ENCODE measurements around the gene SMARCC2. TPM values are rescaled to one million over a fixed set of nuclear protein-coding genes. Genes with fewer than 3 reads are reported as not detected.

SMARCC2 gene
- total and polyA plus RNA-seq, 9 of the 15 experiments (the other 6 are each of a cell fraction or from before 2014, with no cell fraction given), result 11.9 to 86.0 (median 36.6) TPM

- TF ChIP-seq, protein P1, sequence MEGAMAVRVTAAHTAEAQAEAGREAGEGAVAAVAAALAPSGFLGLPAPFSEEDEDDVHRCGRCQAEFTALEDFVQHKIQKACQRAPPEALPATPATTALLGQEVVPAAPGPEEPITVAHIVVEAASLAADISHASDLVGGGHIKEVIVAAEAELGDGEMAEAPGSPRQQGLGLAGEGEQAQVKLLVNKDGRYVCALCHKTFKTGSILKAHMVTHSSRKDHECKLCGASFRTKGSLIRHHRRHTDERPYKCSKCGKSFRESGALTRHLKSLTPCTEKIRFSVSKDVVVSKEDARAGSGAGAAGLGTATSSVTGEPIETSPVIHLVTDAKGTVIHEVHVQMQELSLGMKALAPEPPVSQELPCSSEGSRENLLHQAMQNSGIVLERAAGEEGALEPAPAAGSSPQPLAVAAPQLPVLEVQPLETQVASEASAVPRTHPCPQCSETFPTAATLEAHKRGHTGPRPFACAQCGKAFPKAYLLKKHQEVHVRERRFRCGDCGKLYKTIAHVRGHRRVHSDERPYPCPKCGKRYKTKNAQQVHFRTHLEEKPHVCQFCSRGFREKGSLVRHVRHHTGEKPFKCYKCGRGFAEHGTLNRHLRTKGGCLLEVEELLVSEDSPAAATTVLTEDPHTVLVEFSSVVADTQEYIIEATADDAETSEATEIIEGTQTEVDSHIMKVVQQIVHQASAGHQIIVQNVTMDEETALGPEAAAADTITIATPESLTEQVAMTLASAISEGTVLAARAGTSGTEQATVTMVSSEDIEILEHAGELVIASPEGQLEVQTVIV (CRISPR knock-in tag; IDR thresholded peaks at IDR 0.05; ENCODE audit: borderline replicate concordance), result peak; percentile 96
- peak; percentile 99 for TF ChIP-seq KDM5B (IDR thresholded peaks at IDR 0.05; ENCODE audit: insufficient replicate concordance, low read depth, low read length)
- no peak for TF ChIP-seq DMBX1 (CRISPR knock-in tag; IDR thresholded peaks at IDR 0.05; ENCODE audit: borderline replicate concordance)
- TF ChIP-seq MCM5 (IDR thresholded peaks at IDR 0.05; ENCODE audit: low read depth), result no peak
- TF ChIP-seq RBFOX2 (IDR thresholded peaks at IDR 0.05; ENCODE audit: low read depth, low read length), result peak; percentile 91
- TF ChIP-seq ZKSCAN3 (CRISPR knock-in tag; IDR thresholded peaks at IDR 0.05), result no peak
- peak; percentile 19; the same call in 1 of the 2 replicates for TF ChIP-seq KLF6 (CRISPR knock-in tag; IDR thresholded peaks at IDR 0.05; ENCODE audit: borderline replicate concordance)
- no peak for TF ChIP-seq GTF2A2 (tag; IDR thresholded peaks at IDR 0.05)
- TF ChIP-seq, protein P2, sequence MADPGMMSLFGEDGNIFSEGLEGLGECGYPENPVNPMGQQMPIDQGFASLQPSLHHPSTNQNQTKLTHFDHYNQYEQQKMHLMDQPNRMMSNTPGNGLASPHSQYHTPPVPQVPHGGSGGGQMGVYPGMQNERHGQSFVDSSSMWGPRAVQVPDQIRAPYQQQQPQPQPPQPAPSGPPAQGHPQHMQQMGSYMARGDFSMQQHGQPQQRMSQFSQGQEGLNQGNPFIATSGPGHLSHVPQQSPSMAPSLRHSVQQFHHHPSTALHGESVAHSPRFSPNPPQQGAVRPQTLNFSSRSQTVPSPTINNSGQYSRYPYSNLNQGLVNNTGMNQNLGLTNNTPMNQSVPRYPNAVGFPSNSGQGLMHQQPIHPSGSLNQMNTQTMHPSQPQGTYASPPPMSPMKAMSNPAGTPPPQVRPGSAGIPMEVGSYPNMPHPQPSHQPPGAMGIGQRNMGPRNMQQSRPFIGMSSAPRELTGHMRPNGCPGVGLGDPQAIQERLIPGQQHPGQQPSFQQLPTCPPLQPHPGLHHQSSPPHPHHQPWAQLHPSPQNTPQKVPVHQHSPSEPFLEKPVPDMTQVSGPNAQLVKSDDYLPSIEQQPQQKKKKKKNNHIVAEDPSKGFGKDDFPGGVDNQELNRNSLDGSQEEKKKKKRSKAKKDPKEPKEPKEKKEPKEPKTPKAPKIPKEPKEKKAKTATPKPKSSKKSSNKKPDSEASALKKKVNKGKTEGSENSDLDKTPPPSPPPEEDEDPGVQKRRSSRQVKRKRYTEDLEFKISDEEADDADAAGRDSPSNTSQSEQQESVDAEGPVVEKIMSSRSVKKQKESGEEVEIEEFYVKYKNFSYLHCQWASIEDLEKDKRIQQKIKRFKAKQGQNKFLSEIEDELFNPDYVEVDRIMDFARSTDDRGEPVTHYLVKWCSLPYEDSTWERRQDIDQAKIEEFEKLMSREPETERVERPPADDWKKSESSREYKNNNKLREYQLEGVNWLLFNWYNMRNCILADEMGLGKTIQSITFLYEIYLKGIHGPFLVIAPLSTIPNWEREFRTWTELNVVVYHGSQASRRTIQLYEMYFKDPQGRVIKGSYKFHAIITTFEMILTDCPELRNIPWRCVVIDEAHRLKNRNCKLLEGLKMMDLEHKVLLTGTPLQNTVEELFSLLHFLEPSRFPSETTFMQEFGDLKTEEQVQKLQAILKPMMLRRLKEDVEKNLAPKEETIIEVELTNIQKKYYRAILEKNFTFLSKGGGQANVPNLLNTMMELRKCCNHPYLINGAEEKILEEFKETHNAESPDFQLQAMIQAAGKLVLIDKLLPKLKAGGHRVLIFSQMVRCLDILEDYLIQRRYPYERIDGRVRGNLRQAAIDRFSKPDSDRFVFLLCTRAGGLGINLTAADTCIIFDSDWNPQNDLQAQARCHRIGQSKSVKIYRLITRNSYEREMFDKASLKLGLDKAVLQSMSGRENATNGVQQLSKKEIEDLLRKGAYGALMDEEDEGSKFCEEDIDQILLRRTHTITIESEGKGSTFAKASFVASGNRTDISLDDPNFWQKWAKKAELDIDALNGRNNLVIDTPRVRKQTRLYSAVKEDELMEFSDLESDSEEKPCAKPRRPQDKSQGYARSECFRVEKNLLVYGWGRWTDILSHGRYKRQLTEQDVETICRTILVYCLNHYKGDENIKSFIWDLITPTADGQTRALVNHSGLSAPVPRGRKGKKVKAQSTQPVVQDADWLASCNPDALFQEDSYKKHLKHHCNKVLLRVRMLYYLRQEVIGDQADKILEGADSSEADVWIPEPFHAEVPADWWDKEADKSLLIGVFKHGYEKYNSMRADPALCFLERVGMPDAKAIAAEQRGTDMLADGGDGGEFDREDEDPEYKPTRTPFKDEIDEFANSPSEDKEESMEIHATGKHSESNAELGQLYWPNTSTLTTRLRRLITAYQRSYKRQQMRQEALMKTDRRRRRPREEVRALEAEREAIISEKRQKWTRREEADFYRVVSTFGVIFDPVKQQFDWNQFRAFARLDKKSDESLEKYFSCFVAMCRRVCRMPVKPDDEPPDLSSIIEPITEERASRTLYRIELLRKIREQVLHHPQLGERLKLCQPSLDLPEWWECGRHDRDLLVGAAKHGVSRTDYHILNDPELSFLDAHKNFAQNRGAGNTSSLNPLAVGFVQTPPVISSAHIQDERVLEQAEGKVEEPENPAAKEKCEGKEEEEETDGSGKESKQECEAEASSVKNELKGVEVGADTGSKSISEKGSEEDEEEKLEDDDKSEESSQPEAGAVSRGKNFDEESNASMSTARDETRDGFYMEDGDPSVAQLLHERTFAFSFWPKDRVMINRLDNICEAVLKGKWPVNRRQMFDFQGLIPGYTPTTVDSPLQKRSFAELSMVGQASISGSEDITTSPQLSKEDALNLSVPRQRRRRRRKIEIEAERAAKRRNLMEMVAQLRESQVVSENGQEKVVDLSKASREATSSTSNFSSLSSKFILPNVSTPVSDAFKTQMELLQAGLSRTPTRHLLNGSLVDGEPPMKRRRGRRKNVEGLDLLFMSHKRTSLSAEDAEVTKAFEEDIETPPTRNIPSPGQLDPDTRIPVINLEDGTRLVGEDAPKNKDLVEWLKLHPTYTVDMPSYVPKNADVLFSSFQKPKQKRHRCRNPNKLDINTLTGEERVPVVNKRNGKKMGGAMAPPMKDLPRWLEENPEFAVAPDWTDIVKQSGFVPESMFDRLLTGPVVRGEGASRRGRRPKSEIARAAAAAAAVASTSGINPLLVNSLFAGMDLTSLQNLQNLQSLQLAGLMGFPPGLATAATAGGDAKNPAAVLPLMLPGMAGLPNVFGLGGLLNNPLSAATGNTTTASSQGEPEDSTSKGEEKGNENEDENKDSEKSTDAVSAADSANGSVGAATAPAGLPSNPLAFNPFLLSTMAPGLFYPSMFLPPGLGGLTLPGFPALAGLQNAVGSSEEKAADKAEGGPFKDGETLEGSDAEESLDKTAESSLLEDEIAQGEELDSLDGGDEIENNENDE (IDR thresholded peaks at IDR 0.05; ENCODE audit: low read depth, low read length), result no peak
- TF ChIP-seq HNRNPK (IDR thresholded peaks at IDR 0.05; ENCODE audit: low read depth, low read length, poor library complexity, severe bottlenecking), result no peak
- TF ChIP-seq HNRNPH1 (optimal IDR thresholded peaks at IDR 0.05; ENCODE audit: low read depth, low read length), result no peak
- TF ChIP-seq OTX1 (CRISPR knock-in tag; IDR thresholded peaks at IDR 0.05), result peak; percentile 97
Measured at GRCh38 chr12:56117778-56118687, 71.2 kb downstream of the SMARCC2 start, which contains the start of gene ZC3H10 (continued).

All from K562 (cell line).